ENCODE results near the gene SYN1.

DNA sequence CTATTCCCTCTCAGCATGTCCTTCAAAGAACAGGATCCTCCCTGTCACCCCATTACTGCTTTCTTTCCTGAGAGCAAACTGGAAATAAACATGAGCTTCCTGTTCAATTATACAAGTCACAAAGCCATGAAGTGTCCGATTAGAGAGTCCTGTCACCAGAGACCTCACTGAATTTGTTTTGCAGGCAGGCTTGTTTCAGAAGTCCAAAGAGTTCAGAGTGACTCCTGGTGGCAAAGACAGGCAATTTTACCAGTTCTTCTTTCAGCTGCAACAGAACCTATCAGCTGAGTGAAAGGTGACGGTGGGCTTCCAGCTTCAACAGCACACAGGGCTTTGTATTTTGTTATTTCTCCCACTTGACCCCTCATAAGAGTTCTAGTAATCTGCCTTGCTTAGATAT, 24.3 kb upstream of the SYN1 start:
- TF ChIP-seq CTCF (optimal IDR thresholded peaks at IDR 0.05 in 1 of 3, IDR thresholded peaks at IDR 0.05 in 1 of 3, conservative IDR thresholded peaks at IDR 0.05 in 1 of 3; ENCODE audit: extremely low read depth in 1 of 3, insufficient read depth in 2 of 3, low read length in 3 of 3), result peak; percentile 21 to 34 (median 24)
- TF ChIP-seq EZH2 (IDR thresholded peaks at IDR 0.05; ENCODE audit: low read length), result no peak
